Left ventricle myocardium inferior (tissue), 1 donor: ENCODE measurements around the gene PUM1. TPM values are rescaled to one million over a fixed set of nuclear protein-coding genes. Genes with fewer than 3 reads are reported as not detected.

Experiments used
- DNase-seq: peaks from one replicate; pipeline ENCODE4 v3.0.0-alpha.2; 2020
- H3K27ac ChIP-seq: fragments of 200-600 bp; replicated peaks from 2 replicates; pipeline ENCODE4 v1.8.0; 2021
- H3K27me3 ChIP-seq: fragments of 200-600 bp; 2 replicates; pipeline ENCODE4 v1.8.0; 2021; ENCODE audit warnings: low read depth
- H3K36me3 ChIP-seq: fragments of 200-600 bp; 2 replicates; pipeline ENCODE4 v1.8.0; 2021
- H3K4me1 ChIP-seq: fragments of 200-600 bp; 2 replicates; pipeline ENCODE4 v1.8.0; 2021
- H3K4me3 ChIP-seq: fragments of 200-600 bp; 2 replicates; pipeline ENCODE4 v1.8.0; 2021; ENCODE audit warnings: mild to moderate bottlenecking, moderate library complexity
- H3K9me3 ChIP-seq: fragments of 200-600 bp; replicated peaks from 2 replicates; pipeline ENCODE4 v1.8.0; 2021
- intact Hi-C: fragments of 100-400 bp; cut with micrococcal nuclease; formaldehyde crosslinking; loops from one replicate; pipeline ENCODE4 v1.11.0; 2022
- total RNA-seq: library from RNA; stranded (reverse); fragmentation: NEBNext Ultra II Directional; extraction: Animal tissue kit (Norgen Biotek cat#: 25700); gene quantifications from one replicate; pipeline ENCODE4 v1.2.1, GENCODE V29; 2021
- TF ChIP-seq, protein P1 (sequence below): fragments of 200-600 bp; IDR thresholded peaks from 2 replicates; pipeline ENCODE4 v1.8.0; 2021; ENCODE audit warnings: antibody characterized with exemption, mild to moderate bottlenecking, borderline replicate concordance
- donor health status: DM: no; HTN: yes; CAD: no; lungs with severe emphysema.

Gene PUM1
- total RNA-seq, 1 donor from 2014 or later, result 80.1 TPM

DNA sequence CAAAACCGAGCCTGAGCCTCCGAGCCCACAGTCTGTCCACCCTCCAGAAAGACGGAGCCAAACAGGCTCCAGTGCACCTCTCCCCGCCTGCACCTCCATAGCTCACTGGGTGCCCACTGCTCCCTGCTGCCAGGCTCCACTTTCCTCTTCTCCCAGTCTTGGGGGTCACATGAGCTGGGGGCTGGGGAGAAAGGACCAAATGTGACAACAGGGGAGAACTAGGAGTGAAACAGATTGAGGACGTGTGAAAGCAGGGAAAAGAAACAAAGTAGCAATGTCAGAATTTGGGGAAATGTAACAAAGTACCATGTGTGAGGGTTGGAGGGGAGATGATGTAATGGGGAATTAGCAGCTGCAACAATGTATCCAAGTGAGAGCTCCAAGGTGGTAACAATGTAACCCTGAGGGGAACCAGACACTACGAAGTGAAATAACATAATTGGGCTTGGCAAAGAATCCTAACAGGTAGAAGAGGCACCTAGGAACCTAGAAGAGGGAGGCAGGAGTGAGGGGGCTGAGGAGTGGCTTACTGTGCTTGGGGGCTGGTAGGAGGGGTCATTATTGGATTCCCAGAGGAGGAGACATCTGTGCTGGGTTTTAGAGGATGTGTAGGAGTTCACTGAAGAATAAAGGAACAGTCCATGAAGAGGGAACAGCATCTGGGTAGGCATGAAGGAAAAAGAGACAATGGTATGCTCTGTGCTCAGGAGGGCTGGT is 169.4 kb downstream of the PUM1 start:
- intact Hi-C loops, result no loop called here
- H3K4me1 ChIP-seq, result peaks cover 36% of the 10 kb centered on the region
- no peak overlapping the region for H3K4me3 ChIP-seq
- no peak for DNase-seq
- H3K27ac ChIP-seq, result no peak overlapping the region
- H3K36me3 ChIP-seq, result no peaks in the 10 kb centered on the region
- TF ChIP-seq, protein P1, sequence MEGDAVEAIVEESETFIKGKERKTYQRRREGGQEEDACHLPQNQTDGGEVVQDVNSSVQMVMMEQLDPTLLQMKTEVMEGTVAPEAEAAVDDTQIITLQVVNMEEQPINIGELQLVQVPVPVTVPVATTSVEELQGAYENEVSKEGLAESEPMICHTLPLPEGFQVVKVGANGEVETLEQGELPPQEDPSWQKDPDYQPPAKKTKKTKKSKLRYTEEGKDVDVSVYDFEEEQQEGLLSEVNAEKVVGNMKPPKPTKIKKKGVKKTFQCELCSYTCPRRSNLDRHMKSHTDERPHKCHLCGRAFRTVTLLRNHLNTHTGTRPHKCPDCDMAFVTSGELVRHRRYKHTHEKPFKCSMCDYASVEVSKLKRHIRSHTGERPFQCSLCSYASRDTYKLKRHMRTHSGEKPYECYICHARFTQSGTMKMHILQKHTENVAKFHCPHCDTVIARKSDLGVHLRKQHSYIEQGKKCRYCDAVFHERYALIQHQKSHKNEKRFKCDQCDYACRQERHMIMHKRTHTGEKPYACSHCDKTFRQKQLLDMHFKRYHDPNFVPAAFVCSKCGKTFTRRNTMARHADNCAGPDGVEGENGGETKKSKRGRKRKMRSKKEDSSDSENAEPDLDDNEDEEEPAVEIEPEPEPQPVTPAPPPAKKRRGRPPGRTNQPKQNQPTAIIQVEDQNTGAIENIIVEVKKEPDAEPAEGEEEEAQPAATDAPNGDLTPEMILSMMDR, result no peak
- H3K9me3 ChIP-seq, result no peaks in the 10 kb centered on the region
- no peaks in the 10 kb centered on the region for H3K27me3 ChIP-seq

DNA sequence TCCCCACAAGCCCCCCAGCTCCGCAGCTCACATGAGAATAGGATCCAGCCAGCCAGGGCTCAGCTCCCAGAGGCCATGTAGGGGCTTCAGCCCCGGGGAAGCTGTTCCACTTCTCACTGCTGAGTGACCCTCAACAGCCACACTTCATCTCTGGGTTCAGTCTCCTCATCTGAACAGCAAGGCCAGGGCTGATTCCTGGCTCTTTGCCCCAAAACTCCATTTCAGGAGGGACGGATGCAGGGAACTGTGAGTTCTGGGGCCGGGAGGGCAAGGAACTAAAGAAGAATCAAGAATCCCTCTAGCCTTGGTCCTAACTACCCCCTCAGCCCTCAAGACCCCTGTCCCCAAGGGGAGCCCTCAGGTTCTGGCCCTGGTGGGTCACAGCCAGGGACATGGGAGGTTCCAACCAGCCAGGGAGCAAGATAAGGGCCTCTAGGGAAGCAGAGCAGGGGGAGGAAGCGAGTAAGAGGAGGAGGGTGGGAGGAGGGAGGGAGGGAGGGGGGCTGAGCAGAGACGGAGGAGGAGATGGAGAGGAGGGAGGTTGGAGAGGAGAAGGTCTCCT is 170.1 kb downstream of the PUM1 start:
- Histone ChIP-seq H3K27me3 (no peaks in the 10 kb centered on the region), H3K36me3 (no peaks in the 10 kb centered on the region), H3K4me3 (no peak overlapping the region), H3K27ac (no peak overlapping the region), H3K9me3 (no peaks in the 10 kb centered on the region), H3K4me1 (peaks cover 38% of the 10 kb centered on the region)
- TF ChIP-seq, protein P1, result no peak
- intact Hi-C loops, result no loop called here
- no peak for DNase-seq

DNA sequence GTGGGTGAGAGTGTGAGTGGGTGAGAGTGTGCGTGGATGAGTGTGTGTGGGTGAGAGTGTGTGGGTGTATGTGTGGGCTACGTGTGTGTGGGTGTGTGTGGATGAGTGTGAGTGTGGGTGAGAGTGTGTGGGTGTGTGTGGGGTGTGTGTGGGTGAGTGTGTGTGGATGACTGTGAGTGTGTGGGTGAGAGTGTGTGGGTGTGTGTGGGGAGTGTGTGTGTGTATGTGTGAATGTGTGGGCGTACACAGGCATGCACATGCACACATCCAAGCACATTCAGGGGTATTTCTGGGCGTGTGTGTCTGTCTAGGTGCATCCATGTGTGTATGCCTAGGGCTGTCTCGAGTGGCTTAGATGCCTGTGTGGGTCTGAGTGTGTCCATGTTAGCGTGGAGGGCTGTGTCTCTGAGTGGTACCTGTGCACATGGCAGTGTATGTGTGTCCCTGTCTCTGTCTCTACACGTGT is 171.0 kb downstream of the PUM1 start:
- no peaks in the 10 kb centered on the region for H3K9me3 ChIP-seq
- intact Hi-C loops, result no loop called here
- H3K4me1 ChIP-seq, result peaks cover 42% of the 10 kb centered on the region
- no peak for DNase-seq
- no peaks in the 10 kb centered on the region for H3K36me3 ChIP-seq
- no peak overlapping the region for H3K4me3 ChIP-seq
- no peak overlapping the region for H3K27ac ChIP-seq
- no peaks in the 10 kb centered on the region for H3K27me3 ChIP-seq
- TF ChIP-seq, protein P1, result no peak

DNA sequence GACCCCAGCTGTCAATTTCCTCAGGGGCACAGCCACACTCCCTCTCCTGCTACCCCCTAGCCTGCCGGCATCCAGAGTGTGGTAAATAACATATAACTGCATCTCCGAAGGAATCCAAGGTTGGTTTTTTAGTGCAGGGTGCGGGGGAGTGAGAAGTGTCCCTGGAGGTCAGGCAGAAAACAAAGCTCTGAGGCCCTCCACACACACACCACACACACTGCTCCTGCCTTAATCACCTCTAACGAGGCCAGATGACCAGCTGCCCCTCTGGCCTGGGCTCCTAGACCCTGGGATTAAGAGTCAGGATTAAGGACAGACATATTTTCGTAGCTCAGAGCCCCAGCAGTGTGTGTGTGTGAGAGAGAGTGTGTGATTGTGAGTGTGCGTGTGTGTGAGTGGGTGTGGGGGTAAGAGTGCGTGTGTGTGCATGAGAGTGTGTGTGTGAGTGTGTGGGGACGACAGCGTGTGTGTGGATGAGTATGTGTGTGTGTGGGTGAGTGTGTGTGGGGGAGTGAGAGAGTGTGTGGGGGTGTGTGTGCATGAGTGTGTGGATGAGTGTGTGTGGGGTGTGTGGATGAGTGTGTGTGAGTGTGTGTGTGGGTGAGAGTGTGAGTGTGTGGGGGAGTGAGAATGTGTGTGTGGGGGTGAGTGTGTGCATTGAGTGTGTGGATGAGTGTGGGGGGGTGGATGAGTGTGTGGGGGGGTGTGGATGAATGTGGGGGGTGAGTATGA is 171.6 kb downstream of the PUM1 start:
- Histone ChIP-seq H3K27me3 (no peaks in the 10 kb centered on the region), H3K4me1 (peaks cover 48% of the 10 kb centered on the region), H3K9me3 (no peaks in the 10 kb centered on the region), H3K36me3 (no peaks in the 10 kb centered on the region), H3K4me3 (no peak overlapping the region), H3K27ac (no peak overlapping the region)
- intact Hi-C loops, result no loop called here
- no peak for DNase-seq
- TF ChIP-seq, protein P1, result no peak

DNA sequence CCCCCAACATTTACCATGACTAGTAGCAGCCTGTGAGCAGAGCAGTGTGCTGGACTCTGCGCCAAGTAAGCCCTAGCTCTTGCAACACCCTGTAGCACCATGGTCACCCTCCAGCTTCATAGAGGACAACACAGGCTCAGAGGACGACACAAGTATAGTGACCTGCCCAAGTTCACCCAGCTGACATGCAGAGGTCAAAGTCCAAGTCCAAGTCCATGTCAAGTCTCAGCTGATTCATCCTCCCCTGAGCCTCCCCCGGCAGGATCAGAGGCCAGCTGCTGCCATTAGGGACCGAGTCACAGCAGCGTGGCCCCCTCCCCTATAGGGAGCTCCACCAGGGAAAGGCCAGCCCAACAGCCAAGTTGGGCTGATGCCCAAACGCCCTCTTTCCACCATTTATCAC is 172.8 kb downstream of the PUM1 start:
- H3K4me3 ChIP-seq, result no peak overlapping the region
- intact Hi-C loops, result no loop called here
- TF ChIP-seq, protein P1, result no peak
- no peaks in the 10 kb centered on the region for H3K36me3 ChIP-seq
- peaks cover 61% of the 10 kb centered on the region for H3K4me1 ChIP-seq
- H3K9me3 ChIP-seq, result no peaks in the 10 kb centered on the region
- no peak overlapping the region for H3K27ac ChIP-seq
- DNase-seq, result no peak
- no peaks in the 10 kb centered on the region for H3K27me3 ChIP-seq
